Activated B cell treated with CpG ODN at 0.5 μM for 24 hours (primary cell): Measurements from ENCODE around the gene ODC1. TPM values are rescaled to one million over a fixed set of nuclear protein-coding genes. Genes with fewer than 3 reads are reported as not detected.

Experiments used
- ATAC-seq: fragments of 200-7000 bp; cut with Tn5 transposase; one replicate; pipeline ENCODE4 v1.10.0; 2021; ENCODE audit warnings: low read depth, mild to moderate bottlenecking, moderate library complexity
- CTCF ChIA-PET: fragments of 350-600 bp; sonication (Branson Sonifier 250); formaldehyde crosslinking; loops from one replicate; lab custom pipeline; 2021; ENCODE audit warnings: antibody characterized with exemption; lab: Charles Lee
- POLR2A ChIA-PET: fragments of 350-600 bp; sonication (Branson Sonifier 250); formaldehyde crosslinking; loops from one replicate; lab custom pipeline; 2021; ENCODE audit warnings: antibody characterized with exemption; lab: Charles Lee
- DNase-seq: peaks from one replicate; pipeline ENCODE4 v3.0.0; 2022
- H3K27ac Mint-ChIP-seq: one replicate; pipeline ENCODE4 v1.8.0; 2020; ENCODE audit warnings: mixed read lengths
- H3K27me3 Mint-ChIP-seq: one replicate; pipeline ENCODE4 v1.8.0; 2021; ENCODE audit warnings: mixed read lengths
- H3K36me3 Mint-ChIP-seq: one replicate; pipeline ENCODE4 v1.8.0; 2021; ENCODE audit warnings: low read depth, mixed read lengths
- H3K4me1 Mint-ChIP-seq: one replicate; pipeline ENCODE4 v1.8.0; 2021; ENCODE audit warnings: mixed read lengths
- H3K4me3 Mint-ChIP-seq: one replicate; pipeline ENCODE4 v1.8.0; 2020; ENCODE audit warnings: mild to moderate bottlenecking, mixed read lengths
- H3K9me3 Mint-ChIP-seq: one replicate; pipeline ENCODE4 v1.8.0; 2020; ENCODE audit warnings: mixed read lengths
- intact Hi-C: fragments of 100-400 bp; cut with micrococcal nuclease; formaldehyde crosslinking; loops from one replicate; pipeline ENCODE4 v1.15.1; 2024
- total RNA-seq: library from RNA; stranded (reverse); gene quantifications from 2 replicates; pipeline ENCODE4 v1.2.3, GENCODE V29; 2022
- TF ChIP-seq, protein P1 (sequence below): fragments of 200-600 bp; IDR thresholded peaks from one replicate; pipeline ENCODE4 v1.8.0; 2022; ENCODE audit warnings: antibody characterized with exemption, mild to moderate bottlenecking

ODC1 gene
- total RNA-seq, 1 donor from 2014 or later, result 192 TPM

DNA sequence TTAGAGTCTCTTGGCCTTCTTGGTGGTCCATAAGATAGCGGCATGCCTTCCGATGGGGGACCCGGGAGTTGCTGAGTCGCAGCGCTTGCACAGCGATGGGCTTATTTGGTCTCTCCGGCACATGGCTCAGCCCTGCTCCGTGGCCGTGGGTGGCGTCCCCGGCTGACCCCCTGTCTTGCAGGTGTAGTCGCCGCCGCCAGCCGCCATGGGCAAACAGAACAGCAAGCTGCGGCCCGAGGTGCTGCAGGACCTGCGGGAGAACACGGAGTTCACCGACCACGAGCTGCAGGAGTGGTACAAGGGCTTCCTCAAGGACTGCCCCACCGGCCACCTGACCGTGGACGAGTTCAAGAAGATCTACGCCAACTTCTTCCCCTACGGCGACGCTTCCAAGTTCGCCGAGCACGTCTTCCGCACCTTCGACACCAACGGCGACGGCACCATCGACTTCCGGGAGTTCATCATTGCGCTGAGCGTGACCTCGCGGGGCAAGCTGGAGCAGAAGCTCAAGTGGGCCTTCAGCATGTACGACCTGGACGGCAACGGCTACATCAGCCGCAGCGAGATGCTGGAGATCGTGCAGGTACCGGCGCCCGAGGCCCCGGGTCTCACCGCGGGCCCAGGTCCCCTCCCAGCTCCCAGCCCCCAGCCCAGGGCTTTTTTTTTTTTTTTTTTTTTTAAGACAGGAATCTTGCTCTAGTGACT is 28.4 kb downstream of the ODC1 start:
- ChIA-PET CTCF (interaction anchor here (0.8 kb wide), 2 partner anchors 11 to 16 kb away, joined by 3 read pairs; no protein-coding TSS in a partner anchor), POLR2A (no interaction called here)
- DNase-seq (no peak), ATAC-seq (no peak)
- Mint-ChIP-seq H3K36me3 (peaks cover 50% of the 10 kb centered on the region), H3K4me1 (peaks cover 9% of the 10 kb centered on the region), H3K4me3 (no peak overlapping the region), H3K9me3 (no peaks in the 10 kb centered on the region), H3K27ac (no peak overlapping the region), H3K27me3 (no peaks in the 10 kb centered on the region)
- intact Hi-C loops, result no loop called here
- TF ChIP-seq, protein P1, sequence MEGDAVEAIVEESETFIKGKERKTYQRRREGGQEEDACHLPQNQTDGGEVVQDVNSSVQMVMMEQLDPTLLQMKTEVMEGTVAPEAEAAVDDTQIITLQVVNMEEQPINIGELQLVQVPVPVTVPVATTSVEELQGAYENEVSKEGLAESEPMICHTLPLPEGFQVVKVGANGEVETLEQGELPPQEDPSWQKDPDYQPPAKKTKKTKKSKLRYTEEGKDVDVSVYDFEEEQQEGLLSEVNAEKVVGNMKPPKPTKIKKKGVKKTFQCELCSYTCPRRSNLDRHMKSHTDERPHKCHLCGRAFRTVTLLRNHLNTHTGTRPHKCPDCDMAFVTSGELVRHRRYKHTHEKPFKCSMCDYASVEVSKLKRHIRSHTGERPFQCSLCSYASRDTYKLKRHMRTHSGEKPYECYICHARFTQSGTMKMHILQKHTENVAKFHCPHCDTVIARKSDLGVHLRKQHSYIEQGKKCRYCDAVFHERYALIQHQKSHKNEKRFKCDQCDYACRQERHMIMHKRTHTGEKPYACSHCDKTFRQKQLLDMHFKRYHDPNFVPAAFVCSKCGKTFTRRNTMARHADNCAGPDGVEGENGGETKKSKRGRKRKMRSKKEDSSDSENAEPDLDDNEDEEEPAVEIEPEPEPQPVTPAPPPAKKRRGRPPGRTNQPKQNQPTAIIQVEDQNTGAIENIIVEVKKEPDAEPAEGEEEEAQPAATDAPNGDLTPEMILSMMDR, result no peak

DNA sequence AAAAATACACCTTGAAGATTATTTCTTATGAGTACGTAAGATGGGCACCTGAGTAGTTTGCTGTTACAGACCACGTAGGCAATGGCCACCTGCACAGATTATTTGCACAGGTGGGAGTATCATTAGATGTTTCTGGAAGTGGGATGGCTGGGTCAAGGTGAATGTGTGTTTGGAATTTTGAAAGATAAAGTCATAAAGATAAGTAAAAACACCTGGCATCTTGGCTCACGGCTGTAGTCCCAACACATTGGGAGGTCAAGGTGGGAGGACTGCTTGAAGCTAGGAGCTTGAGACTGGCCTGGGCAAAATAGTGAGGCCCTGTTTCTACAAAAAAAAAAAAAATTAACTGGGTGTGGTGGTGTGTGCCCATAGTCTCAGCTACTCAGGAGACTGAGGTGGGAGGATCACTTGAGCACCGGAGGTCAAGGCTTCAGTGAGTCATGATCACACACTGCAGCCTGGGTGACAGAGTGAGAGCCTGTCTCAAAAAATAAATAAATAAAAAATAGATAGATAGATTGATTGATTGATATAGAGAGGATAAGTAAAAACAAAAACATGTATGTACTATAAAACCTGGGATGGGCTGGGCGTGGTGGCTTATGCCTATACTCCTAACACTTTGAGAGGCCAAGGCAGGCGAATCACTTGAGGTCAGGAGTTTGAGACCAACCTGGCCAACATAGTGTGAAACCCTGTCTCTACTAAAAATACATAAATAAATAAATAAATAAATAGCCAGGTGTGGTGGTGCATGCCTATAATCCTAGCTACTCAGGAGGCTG is 30.4 kb downstream of the ODC1 start:
- POLR2A ChIA-PET, result no interaction called here
- H3K27ac Mint-ChIP-seq, result no peak overlapping the region

DNA sequence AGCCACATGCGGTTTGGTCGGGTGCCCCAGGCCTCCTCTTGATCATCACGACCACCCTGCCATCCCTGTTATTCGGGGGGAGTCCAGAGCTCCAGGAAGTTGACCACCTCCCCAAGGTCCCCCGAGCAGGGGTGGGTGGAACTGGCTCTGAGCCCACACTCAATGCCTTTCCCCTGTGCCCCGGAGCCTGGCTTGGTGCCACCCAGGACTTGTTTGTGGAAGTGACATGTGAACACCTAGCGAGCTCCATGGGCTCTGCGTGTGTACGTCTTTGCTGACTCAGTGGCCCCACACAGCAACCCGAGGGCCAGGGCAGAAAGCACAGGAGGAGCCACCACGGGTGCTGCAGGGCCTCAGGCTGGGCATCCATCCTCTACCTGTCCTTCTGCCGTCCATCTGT is 32.5 kb downstream of the ODC1 start:
- H3K27me3 Mint-ChIP-seq, result no peaks in the 10 kb centered on the region
- H3K36me3 Mint-ChIP-seq, result peaks cover 18% of the 10 kb centered on the region
- ATAC-seq (no peak), DNase-seq (no peak)
- no peak overlapping the region for H3K4me3 Mint-ChIP-seq
- TF ChIP-seq, protein P1, result no peak
- POLR2A ChIA-PET, result no interaction called here
- peaks cover 43% of the 10 kb centered on the region for H3K4me1 Mint-ChIP-seq
- intact Hi-C loops, result no loop called here
- H3K9me3 Mint-ChIP-seq, result no peaks in the 10 kb centered on the region
- CTCF ChIA-PET, result no interaction called here
- H3K27ac Mint-ChIP-seq, result no peak overlapping the region

More for the DNA sequence above, 30.4 kb downstream of the ODC1 start:
- Mint-ChIP-seq H3K4me1 (peaks cover 23% of the 10 kb centered on the region), H3K9me3 (no peaks in the 10 kb centered on the region), H3K36me3 (peaks cover 37% of the 10 kb centered on the region), H3K4me3 (no peak overlapping the region), H3K27me3 (no peaks in the 10 kb centered on the region)
- no peak for ATAC-seq
- no peak for DNase-seq
- CTCF ChIA-PET, result no interaction called here
- TF ChIP-seq, protein P1, result no peak
- intact Hi-C loops, result no loop called here

DNA sequence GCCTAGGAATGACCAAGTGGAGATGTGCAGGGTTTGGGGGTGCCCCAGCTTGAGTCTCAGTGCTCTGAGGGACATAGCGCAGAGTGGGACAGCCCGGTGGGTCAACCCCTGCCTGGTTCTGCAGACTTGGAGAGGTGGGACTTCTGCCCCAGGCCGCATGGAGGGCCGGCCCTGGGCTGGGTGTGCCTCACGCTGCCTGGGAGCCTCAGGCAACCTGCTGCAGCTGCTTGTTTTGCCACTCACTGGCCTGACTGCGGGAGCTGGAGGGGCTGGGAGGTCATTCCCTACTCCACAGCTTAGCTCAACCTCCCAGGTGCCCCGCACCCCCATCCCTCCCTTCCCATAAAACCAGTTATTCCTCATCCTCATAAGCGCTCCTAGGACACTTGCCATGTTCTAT is 33.1 kb downstream of the ODC1 start:
- no peaks in the 10 kb centered on the region for H3K27me3 Mint-ChIP-seq
- ChIA-PET POLR2A (no interaction called here), CTCF (no interaction called here)
- peaks cover 13% of the 10 kb centered on the region for H3K36me3 Mint-ChIP-seq
- DNase-seq, result no peak
- H3K4me3 Mint-ChIP-seq, result no peak overlapping the region
- TF ChIP-seq, protein P1, result no peak
- peaks cover 48% of the 10 kb centered on the region for H3K4me1 Mint-ChIP-seq
- no peak for ATAC-seq
- intact Hi-C loops, result no loop called here
- no peak overlapping the region for H3K27ac Mint-ChIP-seq
- H3K9me3 Mint-ChIP-seq, result no peaks in the 10 kb centered on the region

DNA sequence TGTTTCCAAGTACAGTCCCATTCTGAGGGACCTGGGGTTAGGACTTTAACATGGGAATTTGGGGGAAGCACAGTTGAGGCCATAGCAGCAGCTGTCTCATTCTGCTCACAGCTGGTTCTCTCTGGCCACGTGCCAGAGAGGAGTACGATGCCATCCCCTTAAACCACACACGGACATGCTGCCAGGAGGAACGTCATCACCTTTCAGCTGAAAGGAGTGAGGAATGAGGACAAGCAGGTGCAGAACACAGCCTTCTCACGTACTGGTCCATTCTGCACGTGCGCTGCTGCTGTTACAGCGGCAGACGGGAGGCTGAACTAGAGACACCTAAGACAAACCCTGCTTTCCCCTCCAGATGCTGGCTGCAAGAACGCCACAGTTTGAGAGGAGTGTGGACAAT is 33.5 kb downstream of the ODC1 start:
- TF ChIP-seq, protein P1, result no peak
- intact Hi-C loops, result no loop called here
- Mint-ChIP-seq H3K4me3 (no peak overlapping the region), H3K36me3 (peaks cover 9% of the 10 kb centered on the region), H3K27ac (no peak overlapping the region), H3K4me1 (peaks cover 53% of the 10 kb centered on the region), H3K27me3 (no peaks in the 10 kb centered on the region), H3K9me3 (no peaks in the 10 kb centered on the region)
- ATAC-seq, result no peak
- no peak for DNase-seq
- ChIA-PET CTCF (no interaction called here), POLR2A (no interaction called here)
